ENCODE data around the gene DCDC1.

- no peak for TF ChIP-seq CTCF (IDR thresholded peaks at IDR 0.05 in 2 of 3, conservative IDR thresholded peaks at IDR 0.05 in 1 of 3; ENCODE audit: borderline replicate concordance in 1 of 3, insufficient read depth in 1 of 3, low read depth in 2 of 3, low read length in 2 of 3)
- TF ChIP-seq YY1 (IDR thresholded peaks at IDR 0.05; ENCODE audit: extremely low read depth, insufficient replicate concordance, low read depth, low read length), result no peak
- no peak for TF ChIP-seq EZH2phosphoT487 (IDR thresholded peaks at IDR 0.05; ENCODE audit: borderline replicate concordance)
- no peak for TF ChIP-seq POLR2AphosphoS5 (IDR thresholded peaks at IDR 0.05; ENCODE audit: low read depth, low read length)
- no peak for TF ChIP-seq FOSL1 (IDR thresholded peaks at IDR 0.05; ENCODE audit: low read depth)
- no peak for TF ChIP-seq CBX3 (IDR thresholded peaks at IDR 0.05; ENCODE audit: low read depth)
These were observed 137.9 kb downstream of the DCDC1 start for GRCh38 chr11:31231601-31232000.

All from HCT116 (cell line).